Skin of body (tissue), 3 donors: ENCODE results near the gene NBPF26. TPM values are rescaled to one million over a fixed set of nuclear protein-coding genes. Genes with fewer than 3 reads are reported as not detected.
"Not testable (repeated sequence)": the region's sequence is repeated elsewhere in the genome, so short reads cannot be mapped to it uniquely, and the experiment has no call there.

Experiments used
- DNase-seq: peaks from one replicate; lab custom pipeline; 2025; lab: John Stamatoyannopoulos, UW
- small RNA-seq: library from RNA; depleted of rRNA; stranded (forward); fragments of <200 nt; gene quantifications from one replicate; pipeline ENCODE3, GENCODE V24; 2014; ENCODE audit warnings: low replicate concordance
- total RNA-seq: library from RNA; depleted of rRNA; stranded (reverse); fragments of >200 nt; gene quantifications from one replicate; pipeline ENCODE4 v1.2.3, GENCODE V29; 2014

NBPF26 gene
- total RNA-seq, 1 donor from 2014 or later: 62.6 TPM

GRCh38 chr1:120858144-120858543 is 134.4 kb downstream of the NBPF26 start:
- not testable (repeated sequence) for DNase-seq

GRCh38 chr1:120859615-120860234 is 136.0 kb downstream of the NBPF26 start:
- DNase-seq: not testable (repeated sequence)

- DNase-seq: not testable (repeated sequence)
Observed at GRCh38 chr1:120878206-120878605, 154.5 kb downstream of the NBPF26 start.

- DNase-seq: not testable (repeated sequence)
Observed at GRCh38 chr1:120880056-120880455, 156.3 kb downstream of the NBPF26 start.

GRCh38 chr1:120881934-120882333 is 158.2 kb downstream of the NBPF26 start:
- DNase-seq: not testable (repeated sequence)

Small RNA genes within 50 kb of the gene (small RNA-seq; reads per million reads assigned to genes)
- gene RNVU1-19: 5.4 reads per million, percentile 91 among the genes with 10 or more reads in this experiment

Other genes with a start within 250 kb of the NBPF26 start
- gene PPIAL4A, start 165.8 kb downstream of the NBPF26 start, total RNA-seq: not detected